Measurements from ENCODE around the gene EME2. TPM values are rescaled to one million over a fixed set of nuclear protein-coding genes. Genes with fewer than 3 reads are reported as not detected.
"Not testable (repeated sequence)": the region's sequence is repeated elsewhere in the genome, so short reads cannot be mapped to it uniquely, and the experiment has no call there.

The EME2 gene
- total RNA-seq, 1 experiment from 2014 or later, result 36.3 TPM

DNA sequence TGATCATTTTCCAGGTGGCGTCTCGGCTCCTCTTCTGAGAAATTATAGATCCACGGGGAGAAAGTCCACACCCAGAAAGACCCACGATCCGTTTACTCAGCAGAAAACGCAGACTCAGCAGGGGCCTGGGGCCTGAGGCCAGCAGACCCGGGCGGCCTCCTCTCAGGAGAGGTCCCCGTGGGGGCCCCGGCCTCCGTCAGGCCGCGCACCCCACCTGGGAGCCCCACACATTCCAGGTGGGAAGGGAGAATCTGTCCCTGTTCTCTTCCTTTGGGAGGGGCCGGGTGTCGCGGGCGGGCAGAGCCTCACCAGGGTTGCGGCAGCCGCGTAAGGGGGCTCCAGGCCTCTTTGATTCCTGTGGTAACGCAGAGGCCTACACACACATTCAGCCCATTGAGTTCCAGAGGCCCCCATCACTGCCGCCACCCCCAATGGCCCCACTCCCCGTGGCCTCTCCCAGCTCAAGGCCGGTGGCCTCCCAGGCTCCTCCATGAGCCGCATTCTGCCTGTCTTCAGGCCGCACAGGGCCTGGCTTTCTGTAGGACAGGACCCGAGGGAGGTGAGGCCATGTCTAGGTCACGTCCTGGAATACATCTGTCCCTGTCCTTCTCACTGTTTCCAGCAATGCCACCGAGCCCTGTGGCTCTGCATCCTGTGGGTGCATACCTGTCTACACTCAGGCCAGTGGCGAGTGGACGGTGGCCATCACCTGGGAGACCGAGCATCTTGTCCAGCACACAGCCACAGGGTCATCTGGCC is 22.5 kb downstream of the EME2 start:
- no peaks in the 10 kb centered on the region for H3K79me2 ChIP-seq (ENCODE audit: insufficient read depth, low read length)
- ChIA-PET CTCF (interaction anchor here (0.6 kb wide), 1 partner anchor 220 kb away, joined by 3 read pairs; no protein-coding TSS in a partner anchor), POLR2A (no interaction called here), RAD21 (ENCODE audit: low non-redundant PET in 1 of 2, low total read pairs in 2 of 2, uncharacterized antibody in 2 of 2, unreplicated experiment in 2 of 2) (no interaction called here)
- no peak overlapping the region for H3K27ac ChIP-seq (ENCODE audit: low read depth, low read length)
- no peak for ATAC-seq
- TF ChIP-seq EGR1 (IDR thresholded peaks at IDR 0.05; ENCODE audit: low read depth) (no peak), ZFX (IDR thresholded peaks at IDR 0.05) (no peak), YY1 (IDR thresholded peaks at IDR 0.05; ENCODE audit: extremely low read depth, insufficient replicate concordance, low read depth, low read length) (no peak), ZNF274 (IDR thresholded peaks at IDR 0.05; ENCODE audit: low read depth, low read length) (no peak), MAX (IDR thresholded peaks at IDR 0.05) (no peak), ZBTB33 (IDR thresholded peaks at IDR 0.05; ENCODE audit: extremely low read depth, insufficient replicate concordance, low read length) (no peak), ELF1 (IDR thresholded peaks at IDR 0.05; ENCODE audit: borderline replicate concordance, low read depth) (no peak), ATF3 (IDR thresholded peaks at IDR 0.05) (no peak), TCF7L2 (IDR thresholded peaks at IDR 0.05; ENCODE audit: borderline replicate concordance, extremely low read depth, insufficient read depth, insufficient read length) (no peak)
- H2AFZ ChIP-seq (ENCODE audit: low read depth, low read length, poor library complexity, severe bottlenecking), result no peak overlapping the region
- no peaks in the 10 kb centered on the region for H3K27me3 ChIP-seq (ENCODE audit: insufficient read depth, low read length)
- no peaks in the 10 kb centered on the region for H3K9me2 ChIP-seq (ENCODE audit: insufficient read depth)
- no peak overlapping the region for H3K4me3 ChIP-seq (replicated peaks in 1 of 2; ENCODE audit: low read depth in 1 of 2, low read length in 2 of 2)
- no peak overlapping the region for H3K9ac ChIP-seq (ENCODE audit: low read length)
- peaks cover 0 to 4% of the 10 kb centered on the region in 2 experiments; a peak in 2 of 4 replicates for H3K9me3 ChIP-seq (ENCODE audit: control insufficient read depth in 1 of 2, insufficient read depth in 1 of 2, low read depth in 1 of 2, low read length in 2 of 2)
- H3K36me3 ChIP-seq (ENCODE audit: control insufficient read depth in 1 of 2, insufficient read depth in 2 of 2, low read length in 2 of 2), result no peaks in the 10 kb centered on the region
- no peaks in the 10 kb centered on the region for H3K4me1 ChIP-seq (ENCODE audit: control insufficient read depth in 1 of 2, insufficient read depth in 2 of 2, low read length in 2 of 2)
- H3K4me2 ChIP-seq (ENCODE audit: low read length), result no peak overlapping the region
- intact Hi-C loops (cut with micrococcal nuclease), result no loop called here
- no TSS peak for BruUV-seq (replicated peaks)
- DNase-seq (ENCODE audit: low read depth, low spot score), result no peak
- no peaks in the 10 kb centered on the region for H4K20me1 ChIP-seq (ENCODE audit: insufficient read depth)

DNA sequence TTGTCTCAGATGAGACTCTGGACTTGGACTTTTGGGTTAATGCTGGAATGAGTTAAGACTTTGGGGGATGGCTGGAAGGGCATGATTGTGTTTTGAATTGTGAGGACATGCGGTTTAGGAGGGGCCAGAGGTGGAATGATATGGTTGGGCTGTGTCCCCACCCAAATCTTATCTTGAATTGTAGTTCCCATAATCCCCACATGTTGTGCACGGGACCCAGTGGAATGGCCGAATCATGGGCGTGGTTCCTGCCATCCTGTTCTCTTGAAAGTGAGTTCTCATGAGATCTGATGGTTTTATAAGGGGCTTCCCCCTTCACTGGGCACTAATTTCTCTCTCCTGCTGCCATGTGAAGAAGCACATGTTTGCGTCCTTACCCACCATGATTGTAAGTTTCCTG is 26.7 kb downstream of the EME2 start:
- DNase-seq (ENCODE audit: low read depth, low spot score); H3K27ac ChIP-seq (ENCODE audit: low read depth, low read length); H3K79me2 ChIP-seq (ENCODE audit: insufficient read depth, low read length); H3K9me2 ChIP-seq (ENCODE audit: insufficient read depth); H3K4me2 ChIP-seq (ENCODE audit: low read length); H3K9ac ChIP-seq (ENCODE audit: low read length); H2AFZ ChIP-seq (ENCODE audit: low read depth, low read length, poor library complexity, severe bottlenecking); H4K20me1 ChIP-seq (ENCODE audit: insufficient read depth); H3K4me3 ChIP-seq (replicated peaks in 1 of 2; ENCODE audit: low read depth in 1 of 2, low read length in 2 of 2); H3K9me3 ChIP-seq (ENCODE audit: control insufficient read depth in 1 of 2, insufficient read depth in 1 of 2, low read depth in 1 of 2, low read length in 2 of 2); RAD21 ChIA-PET (ENCODE audit: low non-redundant PET in 1 of 2, low total read pairs in 2 of 2, uncharacterized antibody in 2 of 2, unreplicated experiment in 2 of 2); H3K36me3 ChIP-seq (ENCODE audit: control insufficient read depth in 1 of 2, insufficient read depth in 2 of 2, low read length in 2 of 2); H3K27me3 ChIP-seq (ENCODE audit: insufficient read depth, low read length); BruUV-seq (replicated peaks); intact Hi-C loops (cut with micrococcal nuclease); CTCF ChIA-PET; ATAC-seq; H3K4me1 ChIP-seq (ENCODE audit: control insufficient read depth in 1 of 2, insufficient read depth in 2 of 2, low read length in 2 of 2): not testable (repeated sequence)
- POLR2A ChIA-PET, result interaction anchor here (0.6 kb wide), 1 partner anchor 162 kb away, joined by 4 read pairs; no protein-coding TSS in a partner anchor
